ENCODE results near the gene ASZ1. TPM values are rescaled to one million over a fixed set of nuclear protein-coding genes. Genes with fewer than 3 reads are reported as not detected.

Gene ASZ1
- total RNA-seq, 1 experiment from 2014 or later = not detected

- Histone ChIP-seq H4K91ac (ENCODE audit: insufficient read length, low read depth, low read length) (no peak overlapping the region), H2BK12ac (ENCODE audit: insufficient read length, low read depth, low read length) (no peak overlapping the region), H4K8ac (replicated peaks; ENCODE audit: insufficient read length, low read depth, low read length) (no peak overlapping the region), H4K5ac (ENCODE audit: insufficient read length, low read depth, low read length) (no peak overlapping the region), H2BK5ac (ENCODE audit: insufficient read length, low read length) (no peak overlapping the region), H3K23me2 (ENCODE audit: insufficient read length, low read depth, low read length, poor library complexity, severe bottlenecking) (no peaks in the 10 kb centered on the region), H3T11ph (ENCODE audit: low read length) (no peak overlapping the region), H3K27ac (ENCODE audit: insufficient read length, low read depth, low read length) (no peak overlapping the region), H2AK5ac (ENCODE audit: insufficient read length, low read length) (no peak overlapping the region), H2BK15ac (ENCODE audit: low read depth, low read length) (no peak overlapping the region), H2BK120ac (ENCODE audit: low read depth, low read length, poor library complexity, severe bottlenecking) (no peak overlapping the region), H4K20me1 (ENCODE audit: control insufficient read depth, insufficient read depth, insufficient read length) (no peaks in the 10 kb centered on the region), H3K4ac (ENCODE audit: low read depth, low read length) (no peak overlapping the region), H3K23ac (ENCODE audit: insufficient read length, low read depth, low read length) (no peak overlapping the region), H3K4me2 (ENCODE audit: insufficient read depth, insufficient read length, low read length) (no peak overlapping the region), H3K18ac (ENCODE audit: insufficient read length, low read depth, low read length) (no peak overlapping the region), H3K4me1 (ENCODE audit: insufficient read depth, low read length) (no peaks in the 10 kb centered on the region), H3K56ac (ENCODE audit: insufficient read length, low read depth, low read length) (no peak overlapping the region), H3K9ac (ENCODE audit: extremely low read depth, insufficient read length, low read length) (no peak overlapping the region), H3K9me3 (ENCODE audit: control insufficient read depth, low read depth, low read length) (no peaks in the 10 kb centered on the region), H3K27me3 (ENCODE audit: insufficient read depth, low read length) (no peaks in the 10 kb centered on the region), H3K79me1 (ENCODE audit: insufficient read depth, low read depth, low read length, poor library complexity, severe bottlenecking) (no peaks in the 10 kb centered on the region), H2BK20ac (ENCODE audit: low read depth, low read length, poor library complexity, severe bottlenecking) (no peak overlapping the region), H3K14ac (ENCODE audit: insufficient read depth, low read length) (no peak overlapping the region), H2AFZ (ENCODE audit: low read length) (no peak overlapping the region), H3K79me2 (ENCODE audit: insufficient read depth, low read length) (no peaks in the 10 kb centered on the region)
- no peak for TF ChIP-seq CTCF (conservative IDR thresholded peaks at IDR 0.05)
- no CpG with 5 or more reads among the region's 5 CpGs for WGBS (ENCODE audit: extremely low coverage, insufficient read length, low lambda C conversion rate)
- no peak for DNase-seq
- Mint-ChIP-seq H3K27me3 (ENCODE audit: low read depth) (no peaks in the 10 kb centered on the region), H3K4me3 (no peak overlapping the region), H3K4me1 (peaks cover 3 to 5% of the 10 kb centered on the region in 2 experiments; a peak in 3 of 4 replicates), H3K9me3 (no peaks in the 10 kb centered on the region), H3K27ac (no peak overlapping the region), H3K36me3 (ENCODE audit: insufficient read depth in 1 of 3, low read depth in 3 of 3) (no peaks in the 10 kb centered on the region)
These were observed 43.5 kb upstream of the ASZ1 start for GRCh38 chr7:117470777-117471176.
